GM21423 (cell line): ENCODE data around the gene ADARB2.
"Not testable (repeated sequence)": the region's sequence is repeated elsewhere in the genome, so short reads cannot be mapped to it uniquely, and the experiment has no call there.

Source experiments
- ATAC-seq: cut with Tn5 transposase; IDR thresholded peaks from one replicate; pipeline ENCODE4 v1.9.1; 2021; ENCODE audit warnings: mild to moderate bottlenecking, moderate library complexity; ENCODE audit not compliant: unreplicated experiment

Gene ADARB2

GRCh38 chr10:1402016-1402770, 335.1 kb downstream of the ADARB2 start:
- no peak for ATAC-seq

- ATAC-seq: no peak
These were observed 336.0 kb downstream of the ADARB2 start for GRCh38 chr10:1401071-1401965.

GRCh38 chr10:1400101-1401070, 336.9 kb downstream of the ADARB2 start:
- no peak for ATAC-seq

GRCh38 chr10:1399431-1400100, 337.8 kb downstream of the ADARB2 start:
- no peak for ATAC-seq

GRCh38 chr10:1398626-1399410, 338.5 kb downstream of the ADARB2 start:
- no peak for ATAC-seq

- not testable (repeated sequence) for ATAC-seq
These were observed 339.2 kb downstream of the ADARB2 start for GRCh38 chr10:1398116-1398515.

GRCh38 chr10:1396297-1396635, 341.1 kb downstream of the ADARB2 start:
- ATAC-seq: no peak

GRCh38 chr10:1395481-1396296, 341.6 kb downstream of the ADARB2 start:
- ATAC-seq: no peak

GRCh38 chr10:1395025-1395480, 342.3 kb downstream of the ADARB2 start:
- no peak for ATAC-seq

- no peak for ATAC-seq
These were observed 343.0 kb downstream of the ADARB2 start for GRCh38 chr10:1394155-1394912.

GRCh38 chr10:1393481-1393880, 343.8 kb downstream of the ADARB2 start:
- ATAC-seq: no peak

GRCh38 chr10:1392127-1392526, 345.2 kb downstream of the ADARB2 start:
- ATAC-seq: no peak

- ATAC-seq: no peak
These were observed 347.1 kb downstream of the ADARB2 start for GRCh38 chr10:1390200-1390599.

GRCh38 chr10:1384026-1384425, 353.3 kb downstream of the ADARB2 start:
- ATAC-seq: no peak

GRCh38 chr10:1382711-1383110, 354.6 kb downstream of the ADARB2 start:
- ATAC-seq: no peak

GRCh38 chr10:1381339-1381738, 356.0 kb downstream of the ADARB2 start:
- ATAC-seq: no peak

- no peak for ATAC-seq
These were observed 357.1 kb downstream of the ADARB2 start for GRCh38 chr10:1380088-1380671.

GRCh38 chr10:1379601-1380000, 357.7 kb downstream of the ADARB2 start:
- no peak for ATAC-seq
